Mononuclear cell (primary cell): ENCODE data around the gene BAIAP2. TPM values are rescaled to one million over a fixed set of nuclear protein-coding genes. Genes with fewer than 3 reads are reported as not detected.
"Not testable (repeated sequence)": the region's sequence is repeated elsewhere in the genome, so short reads cannot be mapped to it uniquely, and the experiment has no call there.

ENCODE experiments used
- H3K27me3 ChIP-seq: 2 replicates; pipeline ENCODE4 v1.6.0; 2011; ENCODE audit warnings: low read length, control low read depth; ENCODE audit not compliant: insufficient read depth
- H3K4me1 ChIP-seq: 2 replicates; pipeline ENCODE4 v1.5.1; 2011; ENCODE audit warnings: mild to moderate bottlenecking, low read length, control low read depth; ENCODE audit not compliant: insufficient read depth
- H3K4me3 ChIP-seq: 2 replicates; pipeline ENCODE4 v1.5.1; 2011; ENCODE audit warnings: mild to moderate bottlenecking, low read length, moderate library complexity
- H3K9me3 ChIP-seq: 2 replicates; pipeline ENCODE4 v1.5.1; 2011; ENCODE audit warnings: low read depth, mild to moderate bottlenecking, control low read depth, low read length
- total RNA-seq: library from RNA; depleted of rRNA; stranded (reverse); fragments of >200 nt; gene quantifications from one replicate; pipeline ENCODE4 v1.2.3, GENCODE V29; 2012

Gene BAIAP2
- total RNA-seq, 1 donor: 5.1 TPM

DNA sequence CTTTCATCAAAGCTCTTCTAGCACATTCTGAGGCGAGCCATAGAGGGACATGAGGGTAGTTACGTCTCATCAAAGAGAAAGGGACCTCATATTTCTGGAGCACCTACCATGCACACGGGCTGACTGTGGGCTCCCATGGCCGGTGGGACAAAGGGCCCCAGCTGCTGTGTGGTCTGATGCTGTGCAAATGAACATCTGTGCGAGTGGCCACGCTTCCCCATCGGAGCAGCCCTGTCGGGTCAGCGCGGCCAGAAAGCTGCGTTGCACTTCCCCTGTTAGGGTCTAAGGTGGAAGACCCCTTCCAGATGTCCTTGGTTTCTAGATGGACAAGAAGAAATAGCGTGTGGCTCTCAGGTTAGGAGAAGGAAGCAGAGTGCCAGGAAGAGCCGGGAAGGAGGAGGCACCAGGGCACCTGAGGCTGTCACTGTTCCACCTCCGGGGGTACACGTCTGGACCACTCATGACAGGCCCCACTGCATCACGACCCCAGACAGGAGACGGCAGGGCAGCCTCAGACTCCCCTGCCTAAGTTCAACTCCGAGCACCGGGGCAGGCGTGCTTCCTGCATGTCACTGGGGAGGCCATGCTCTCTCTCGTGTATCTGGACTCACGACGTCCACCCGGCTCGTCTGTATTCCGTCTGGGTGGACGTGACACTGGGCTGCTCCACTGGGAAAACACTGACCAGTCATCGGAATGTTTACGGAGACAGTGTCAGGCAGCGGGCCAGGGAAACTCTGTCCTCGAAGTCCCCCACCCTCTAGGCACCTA, 8.5 kb upstream of the BAIAP2 start:
- H3K4me3 ChIP-seq: no peak overlapping the region
- H3K4me1 ChIP-seq: peaks cover 11% of the 10 kb centered on the region
- peaks cover 5% of the 10 kb centered on the region for H3K27me3 ChIP-seq
- H3K9me3 ChIP-seq: no peaks in the 10 kb centered on the region

DNA sequence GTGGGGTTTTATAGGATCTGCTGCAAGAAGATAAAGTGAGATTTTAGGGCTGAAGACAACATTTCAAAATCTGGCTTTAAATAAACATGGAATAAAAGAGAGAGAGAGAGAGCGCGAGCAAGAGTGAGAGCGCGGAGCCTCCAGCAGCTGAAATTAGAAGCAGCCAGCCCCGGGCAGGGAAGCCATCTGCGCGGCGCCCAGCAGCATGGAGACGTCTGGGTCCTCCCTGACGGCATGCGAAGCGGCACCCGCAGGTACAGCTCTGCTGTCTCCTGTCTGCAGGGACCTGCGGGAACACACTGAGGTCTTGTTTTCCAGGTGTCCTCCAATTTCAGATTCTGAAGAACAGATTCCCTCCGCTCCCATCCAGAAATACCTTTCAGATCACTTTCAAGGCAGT, 7.9 kb upstream of the BAIAP2 start:
- peaks cover 15% of the 10 kb centered on the region for H3K4me1 ChIP-seq
- H3K27me3 ChIP-seq: peaks cover 5% of the 10 kb centered on the region
- H3K4me3 ChIP-seq: no peak overlapping the region
- no peaks in the 10 kb centered on the region for H3K9me3 ChIP-seq

DNA sequence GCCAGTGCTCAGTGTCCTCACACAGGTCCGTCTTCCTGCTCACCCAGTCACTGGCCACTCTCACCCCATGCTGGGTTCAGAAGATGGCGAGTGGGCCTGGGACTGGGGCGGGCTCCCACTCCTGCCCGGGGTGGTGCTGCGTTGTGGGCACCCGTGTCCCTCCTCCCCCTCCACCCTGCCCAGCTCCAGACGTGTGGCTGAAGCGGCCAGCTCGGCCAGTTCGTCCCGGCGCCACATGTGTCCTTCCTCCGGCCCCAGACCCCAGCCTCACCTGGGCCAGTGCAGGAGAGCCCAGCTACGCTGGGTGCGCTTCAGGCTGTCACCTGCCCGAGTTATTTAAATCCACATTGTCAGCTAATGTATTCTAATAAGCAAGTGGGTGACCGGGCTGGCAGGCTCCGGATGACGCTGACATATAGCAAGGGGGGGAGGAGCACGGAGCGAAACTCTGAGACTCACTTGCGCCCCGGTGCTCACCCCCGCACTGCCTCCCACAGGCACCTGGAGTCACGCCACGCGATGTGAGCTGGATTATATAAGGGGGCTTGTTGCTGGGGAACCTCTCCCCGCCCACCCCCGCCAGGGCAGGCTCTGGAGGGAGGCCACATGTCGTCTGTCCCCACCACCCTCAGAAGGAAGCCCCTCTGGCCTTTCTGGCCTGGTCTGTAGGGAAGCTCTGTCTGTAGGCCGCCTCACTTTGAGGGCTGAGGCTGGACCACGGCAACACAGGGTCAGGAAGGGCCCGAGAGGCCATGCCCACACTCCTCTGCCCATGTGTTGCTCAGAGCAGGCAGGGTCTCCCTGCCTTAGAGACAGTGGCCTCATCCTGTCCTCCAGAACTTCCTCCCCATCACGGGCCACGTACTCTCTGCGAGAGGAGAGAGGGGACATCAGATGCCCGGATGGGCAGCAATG, 7.1 kb upstream of the BAIAP2 start:
- H3K4me3 ChIP-seq: no peak overlapping the region
- H3K27me3 ChIP-seq: peaks cover 5% of the 10 kb centered on the region
- no peaks in the 10 kb centered on the region for H3K9me3 ChIP-seq
- H3K4me1 ChIP-seq: peaks cover 23% of the 10 kb centered on the region

DNA sequence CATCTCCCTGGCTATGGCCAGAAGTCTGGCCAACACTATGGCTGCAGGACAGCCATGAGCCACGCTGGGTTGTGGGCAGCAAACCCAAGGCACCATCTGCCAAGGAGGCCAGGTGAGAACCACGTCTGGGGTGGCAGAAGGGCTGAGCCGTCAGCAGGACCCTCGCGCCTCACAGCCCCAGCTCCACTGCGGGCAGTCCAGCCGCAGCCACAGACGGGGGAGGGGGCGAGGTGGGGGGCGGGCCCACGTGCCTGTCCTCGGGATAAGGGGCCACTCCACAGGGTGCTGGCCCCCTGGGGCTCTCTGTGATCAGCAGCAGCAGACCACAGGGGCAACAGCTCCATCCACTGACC, 6.5 kb upstream of the BAIAP2 start:
- Histone ChIP-seq H3K4me1 (peaks cover 25% of the 10 kb centered on the region), H3K27me3 (peaks cover 5% of the 10 kb centered on the region), H3K9me3 (no peaks in the 10 kb centered on the region), H3K4me3 (no peak overlapping the region)

DNA sequence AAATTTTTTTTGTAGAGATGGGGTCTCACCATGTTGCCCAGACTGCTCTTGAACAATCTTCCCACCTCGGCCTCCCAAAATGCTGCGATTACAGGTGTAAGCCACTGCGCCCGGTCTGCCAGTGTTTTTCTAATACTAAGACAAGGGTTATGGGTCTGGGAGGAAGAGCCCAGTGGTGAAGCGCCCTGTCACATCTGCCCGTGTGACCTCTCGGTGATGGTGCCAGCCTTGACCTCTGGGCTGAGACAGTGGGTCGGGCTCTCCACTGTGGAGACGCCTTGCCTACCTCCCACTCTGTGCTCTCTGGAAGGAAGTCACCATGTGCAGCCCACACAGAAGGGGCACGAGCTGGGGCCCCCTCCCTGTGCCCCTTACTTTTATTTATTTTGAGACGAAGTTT, 5.1 kb upstream of the BAIAP2 start:
- H3K27me3 ChIP-seq: peaks cover 5% of the 10 kb centered on the region

DNA sequence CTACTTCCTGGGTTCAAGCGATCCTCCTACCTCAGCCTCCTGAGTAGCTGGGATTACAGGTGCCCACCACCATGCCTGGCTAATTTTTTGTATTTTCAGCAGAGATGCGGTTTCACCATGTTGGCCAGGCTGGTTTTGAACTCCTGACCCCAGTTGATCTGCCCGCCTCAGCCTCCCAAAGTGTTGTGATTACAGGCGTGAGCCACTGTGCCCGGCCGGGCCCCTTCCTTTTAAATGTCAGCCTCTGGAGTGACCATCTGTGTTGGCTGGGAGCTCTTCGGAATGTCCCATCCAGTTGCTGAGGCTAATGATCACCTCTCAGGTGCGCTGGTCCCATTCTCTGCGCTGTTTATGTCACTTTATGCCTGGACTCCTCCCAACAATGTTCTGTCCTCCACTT, 4.6 kb upstream of the BAIAP2 start:
- H3K4me1 ChIP-seq: peaks cover 29% of the 10 kb centered on the region
- not testable (repeated sequence) for H3K4me3 ChIP-seq, H3K27me3 ChIP-seq, H3K9me3 ChIP-seq

More for the DNA sequence above, 5.1 kb upstream of the BAIAP2 start:
- no peak overlapping the region for H3K4me3 ChIP-seq
- H3K9me3 ChIP-seq: no peaks in the 10 kb centered on the region
- H3K4me1 ChIP-seq: peaks cover 29% of the 10 kb centered on the region

DNA sequence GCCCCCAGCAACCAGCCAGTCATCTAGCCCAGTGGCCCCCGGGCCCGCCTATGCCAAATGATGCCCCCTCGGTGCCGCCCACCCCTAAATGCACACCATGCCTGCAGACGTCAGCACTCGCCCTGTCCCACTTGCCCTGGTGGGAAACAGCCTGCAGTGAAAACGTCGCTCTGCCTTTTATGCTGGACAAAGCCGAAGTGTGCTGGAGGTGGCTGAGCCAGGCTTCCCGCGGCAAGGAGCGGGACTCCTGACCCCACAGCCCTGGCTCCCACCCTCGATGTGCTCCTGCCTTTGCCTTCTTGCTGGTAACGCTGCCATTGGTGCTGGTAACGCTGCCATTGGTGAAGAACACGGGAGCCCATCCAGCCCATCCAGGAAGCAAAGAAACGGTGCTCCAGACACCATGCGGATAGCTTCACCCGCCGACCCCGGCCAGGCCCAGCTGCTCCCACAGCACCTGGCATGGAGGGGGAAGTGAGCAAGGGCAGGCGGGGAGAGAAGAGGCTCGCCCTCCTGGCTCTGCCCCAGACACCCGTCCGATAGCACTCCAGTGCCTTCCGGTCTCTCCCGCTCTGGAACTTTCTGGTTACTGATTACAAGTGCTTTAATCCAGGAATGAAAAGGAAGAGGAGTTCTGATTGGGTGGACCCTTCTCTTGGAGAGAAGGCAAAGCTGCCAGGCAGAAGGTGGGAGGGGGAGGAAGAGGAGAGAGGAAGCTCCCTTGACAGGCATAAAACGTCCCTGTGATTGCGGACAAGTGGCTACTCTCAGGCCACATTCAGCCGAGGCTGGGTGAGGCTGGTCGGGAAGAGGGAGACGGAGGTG, 4.0 kb upstream of the BAIAP2 start:
- H3K27me3 ChIP-seq: peaks cover 5% of the 10 kb centered on the region
- H3K4me3 ChIP-seq: no peak overlapping the region

DNA sequence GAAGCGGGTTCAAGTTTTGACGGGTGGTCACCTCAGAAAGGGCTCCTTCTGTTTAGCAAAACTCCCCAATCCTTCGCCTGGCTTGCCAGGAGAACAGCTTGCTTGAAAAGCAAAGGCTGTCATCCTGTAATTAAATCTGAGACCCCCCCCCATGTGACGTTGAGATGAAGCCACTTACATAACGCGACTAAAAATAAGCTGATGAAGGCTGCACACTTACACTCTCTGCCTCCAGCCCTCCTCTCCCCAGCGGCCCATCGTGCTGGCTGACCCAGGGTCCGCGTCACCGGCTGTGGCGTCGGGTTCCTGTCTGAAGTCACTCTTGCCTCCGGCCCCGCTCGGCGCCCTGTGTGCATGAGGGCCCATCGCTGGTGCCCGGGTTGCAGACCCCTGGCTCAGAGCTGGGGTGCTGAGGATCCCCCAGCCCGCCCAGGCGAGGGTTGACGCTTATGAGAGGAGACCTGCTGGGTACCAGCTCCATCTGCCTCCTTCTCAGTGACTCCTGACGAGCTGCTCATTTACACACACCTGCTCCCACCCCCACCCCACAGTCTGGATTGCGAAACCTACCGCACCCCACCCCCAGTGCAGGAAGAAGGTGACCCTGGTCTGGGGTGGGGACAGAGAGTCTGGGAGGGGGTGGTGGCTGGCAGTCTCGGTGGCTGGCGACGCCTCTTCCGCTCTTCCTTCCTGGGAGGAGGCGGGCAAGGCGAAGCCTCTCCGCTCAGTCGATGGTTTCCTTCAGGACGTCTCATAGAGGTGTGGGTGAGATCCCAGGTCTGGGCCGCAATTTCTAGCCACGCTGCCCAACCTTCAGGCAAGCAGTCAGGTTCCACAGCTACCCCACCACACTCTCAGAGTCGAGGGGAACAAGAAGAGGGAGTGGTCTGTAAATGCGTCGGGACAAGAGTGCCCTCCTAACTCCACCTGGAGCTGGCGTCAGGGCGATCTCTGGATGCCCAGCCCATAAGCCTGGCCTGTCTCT, 3.1 kb upstream of the BAIAP2 start:
- peaks cover 11% of the 10 kb centered on the region for H3K27me3 ChIP-seq
- no peaks in the 10 kb centered on the region for H3K9me3 ChIP-seq
- peaks cover 37% of the 10 kb centered on the region for H3K4me1 ChIP-seq
- H3K4me3 ChIP-seq: no peak overlapping the region

More for the DNA sequence above, 4.0 kb upstream of the BAIAP2 start:
- H3K9me3 ChIP-seq: no peaks in the 10 kb centered on the region
- H3K4me1 ChIP-seq: peaks cover 34% of the 10 kb centered on the region

DNA sequence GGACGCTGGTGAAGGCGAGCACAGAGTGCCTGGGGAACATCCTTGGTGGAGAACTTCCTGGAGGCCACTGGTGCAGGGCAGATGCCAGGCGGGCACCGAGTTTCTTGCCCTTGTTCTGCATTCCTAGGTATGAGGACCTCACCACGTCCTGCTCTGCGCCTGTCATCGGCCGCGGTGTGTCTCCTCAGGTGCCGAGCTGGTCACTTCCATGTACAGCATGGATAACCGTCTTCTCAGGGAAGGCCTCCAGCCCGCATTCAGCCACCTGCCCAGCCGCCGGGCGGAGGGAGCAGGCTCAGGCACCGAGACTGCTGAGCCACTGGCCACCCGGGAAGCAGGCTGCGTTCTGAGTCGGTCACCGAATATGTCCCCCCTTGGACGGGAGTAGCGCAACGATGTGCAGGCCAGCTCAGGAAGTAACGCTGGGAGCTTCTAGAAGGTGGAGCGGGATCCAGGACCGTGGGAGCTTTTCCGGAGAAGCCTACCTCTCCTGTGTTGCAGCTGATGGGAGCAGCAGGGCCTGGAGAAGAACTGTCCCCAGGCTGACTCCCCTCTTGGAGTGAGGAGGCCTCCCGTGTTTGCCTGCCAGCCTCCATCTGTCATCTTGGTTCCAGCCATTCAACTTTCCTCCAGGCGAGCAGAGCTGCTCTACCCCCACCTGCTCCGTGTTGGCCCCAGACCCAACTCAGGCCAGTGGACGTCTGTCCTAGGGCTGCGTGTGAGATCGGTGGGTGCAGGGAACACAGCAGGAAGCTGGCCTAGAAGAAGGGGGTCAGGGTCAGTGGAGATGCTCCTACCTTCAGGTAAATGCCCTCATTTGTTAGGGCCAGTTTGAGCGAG, 2.1 kb upstream of the BAIAP2 start:
- Histone ChIP-seq H3K4me1 (peaks cover 37% of the 10 kb centered on the region), H3K27me3 (peaks cover 13% of the 10 kb centered on the region), H3K9me3 (no peaks in the 10 kb centered on the region), H3K4me3 (no peak overlapping the region)

DNA sequence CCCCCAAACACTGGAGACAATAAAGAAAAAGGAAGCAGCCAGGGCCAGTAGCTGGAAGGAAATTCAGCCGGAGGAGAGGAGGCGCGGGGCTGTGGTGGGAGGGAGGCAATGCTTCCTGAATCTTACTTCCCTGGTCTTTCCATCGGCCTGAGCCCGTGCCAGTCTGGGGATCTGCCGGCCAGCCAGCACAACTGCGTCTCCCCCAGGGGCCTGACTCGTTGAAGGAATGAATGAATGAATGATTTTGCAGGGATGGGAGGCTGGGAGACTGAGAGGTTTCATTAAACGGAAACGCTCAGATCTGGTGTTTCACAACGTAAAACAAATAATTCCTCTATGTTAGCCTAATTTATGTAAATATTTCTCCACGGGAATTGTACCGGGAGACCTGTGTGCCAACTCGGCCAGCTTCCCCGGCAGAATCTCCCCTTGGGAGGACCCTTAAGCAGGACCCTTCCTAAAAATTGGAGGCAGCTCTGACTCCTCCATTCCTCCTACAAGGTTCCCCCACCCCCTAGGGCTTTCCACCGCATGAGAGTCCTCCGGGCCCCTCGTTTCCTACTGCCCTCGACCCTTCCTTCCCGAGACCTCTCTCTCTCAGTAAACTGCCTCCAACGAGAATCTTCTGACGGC, 1.3 kb upstream of the BAIAP2 start:
- H3K27me3 ChIP-seq: peaks cover 9% of the 10 kb centered on the region
- peaks cover 37% of the 10 kb centered on the region for H3K4me1 ChIP-seq
- H3K4me3 ChIP-seq: peak overlapping the region; percentile 54
- H3K9me3 ChIP-seq: no peaks in the 10 kb centered on the region

DNA sequence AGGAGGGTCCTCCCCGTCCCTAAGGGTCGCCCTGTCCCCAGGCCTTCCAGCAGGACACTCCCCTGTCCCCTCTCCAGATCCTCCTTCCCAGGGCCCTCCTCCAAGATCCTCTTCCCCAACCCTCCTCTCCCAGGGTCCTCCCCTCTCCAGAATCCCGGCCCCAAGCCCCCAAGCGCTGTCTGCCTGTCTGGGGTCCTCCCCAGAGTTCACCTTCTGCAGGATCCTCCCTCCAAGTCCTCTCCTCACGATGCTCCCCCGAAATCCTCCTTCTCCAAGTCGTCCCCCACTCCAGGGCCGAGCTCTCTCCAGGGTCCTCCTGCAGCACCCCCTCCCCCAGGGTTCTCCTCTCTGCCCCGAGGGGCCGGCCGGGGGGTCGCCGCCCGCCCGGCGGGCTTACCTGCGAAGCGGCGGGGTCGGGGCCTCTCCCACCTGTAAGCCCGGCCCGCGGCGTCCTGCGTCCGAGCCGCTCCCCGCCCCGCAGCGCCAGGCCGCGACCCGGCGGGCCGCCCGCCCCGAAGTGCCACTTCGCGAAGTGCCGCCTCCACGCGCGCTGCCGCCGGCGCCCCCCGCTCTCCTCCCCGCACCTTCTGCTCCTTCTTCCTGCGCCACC, 678 bp upstream of the BAIAP2 start:
- H3K4me1 ChIP-seq: peaks cover 37% of the 10 kb centered on the region
- no peaks in the 10 kb centered on the region for H3K9me3 ChIP-seq
- H3K27me3 ChIP-seq: peaks cover 9% of the 10 kb centered on the region
- peak overlapping the region; percentile 54 for H3K4me3 ChIP-seq

DNA sequence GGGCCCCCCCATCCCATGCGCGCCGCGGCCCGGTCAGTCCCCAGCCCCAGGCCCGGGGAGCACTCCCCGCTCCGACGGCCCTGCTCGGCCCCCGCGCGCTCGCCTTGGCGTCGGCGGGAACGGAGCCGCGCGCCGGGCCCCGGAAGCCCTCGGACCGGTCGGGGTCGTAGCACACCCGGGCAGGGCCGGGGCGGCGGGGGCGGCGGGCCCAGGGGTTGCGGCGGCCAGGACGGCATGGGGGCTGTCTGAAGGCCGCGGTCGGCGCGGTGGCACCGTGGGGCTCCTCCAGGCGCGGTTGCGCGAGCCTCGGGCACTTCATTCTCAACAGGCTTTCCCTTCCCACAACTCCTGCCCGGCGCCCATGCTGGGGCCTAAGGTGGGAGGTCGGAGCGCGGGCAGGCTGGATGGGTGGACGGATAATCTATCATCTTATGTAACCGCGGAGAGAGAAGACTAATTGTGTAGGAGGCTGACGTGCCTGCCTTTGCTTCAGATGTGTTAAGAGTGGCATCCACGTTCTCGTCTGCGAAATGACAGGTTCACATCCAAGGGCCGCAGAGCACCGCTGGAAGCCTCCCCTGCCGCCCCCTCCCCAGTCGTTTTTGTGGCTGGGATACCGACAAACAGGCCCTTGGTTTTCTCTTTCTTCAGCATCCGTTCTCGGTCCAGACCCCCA, 708 bp downstream of the BAIAP2 start:
- peaks cover 9% of the 10 kb centered on the region for H3K27me3 ChIP-seq
- peaks cover 37% of the 10 kb centered on the region for H3K4me1 ChIP-seq
- H3K9me3 ChIP-seq: no peaks in the 10 kb centered on the region
- peak overlapping the region; percentile 48 for H3K4me3 ChIP-seq
